HepG2 (cell line): ENCODE measurements around the gene EZH1. TPM values are rescaled to one million over a fixed set of nuclear protein-coding genes. Genes with fewer than 3 reads are reported as not detected.

Experiments
- CENPBD1 ChIP-seq: sonication (generic); formaldehyde crosslinking; IDR thresholded peaks from 2 replicates; pipeline ENCODE4 v1.8.0; 2022; ENCODE audit warnings: missing genetic modification reagents, low read depth, mild to moderate bottlenecking, borderline replicate concordance
- ELF3 ChIP-seq: IDR thresholded peaks from 2 replicates; pipeline ENCODE4 v1.6.1; 2016; ENCODE audit warnings: missing genetic modification reagents, missing compliant biosample characterization
- KLF16 ChIP-seq, 2 experiments: sonication (generic) in 1 of 2; formaldehyde crosslinking in 1 of 2; IDR thresholded peaks; 2 replicates each; pipeline versions ENCODE4 v1.6.1 to v1.8.0; 2016 to 2023; ENCODE audit warnings: missing genetic modification reagents in 2 of 2, missing compliant biosample characterization in 1 of 2
- LRRFIP1 ChIP-seq: sonication (generic); formaldehyde crosslinking; conservative IDR thresholded peaks from 2 replicates; pipeline ENCODE4 v1.4.0; 2020; ENCODE audit warnings: missing genetic modification reagents
- MLXIP ChIP-seq: sonication (generic); formaldehyde crosslinking; IDR thresholded peaks from 2 replicates; pipeline ENCODE4 v1.9.0; 2021; ENCODE audit warnings: missing genetic modification reagents, borderline replicate concordance
- NCOA2 ChIP-seq: sonication (generic); formaldehyde crosslinking; IDR thresholded peaks from 2 replicates; pipeline ENCODE4 v1.8.0; 2022; ENCODE audit warnings: inconsistent platforms
- POGK ChIP-seq: sonication (generic); formaldehyde crosslinking; conservative IDR thresholded peaks from 2 replicates; pipeline ENCODE4 v1.8.0; 2022; ENCODE audit warnings: mild to moderate bottlenecking, moderate library complexity, missing genetic modification reagents
- SALL1 ChIP-seq: sonication (generic); formaldehyde crosslinking; IDR thresholded peaks from 2 replicates; pipeline ENCODE4 v1.8.0; 2022; ENCODE audit warnings: mild to moderate bottlenecking, missing genetic modification reagents
- SP5 ChIP-seq: IDR thresholded peaks from 2 replicates; pipeline ENCODE4 v1.6.1; 2016; ENCODE audit warnings: low read depth, borderline replicate concordance
- TCF7L2 ChIP-seq: IDR thresholded peaks from 2 replicates; pipeline ENCODE4 v1.6.1; 2011; ENCODE audit warnings: mild to moderate bottlenecking, low read depth, low read length, moderate library complexity
- XBP1 ChIP-seq: sonication (generic); formaldehyde crosslinking; IDR thresholded peaks from 2 replicates; pipeline ENCODE4 v1.5.0; 2020; ENCODE audit warnings: missing genetic modification reagents
- ZBTB26 ChIP-seq: IDR thresholded peaks from 2 replicates; pipeline ENCODE4 v1.6.1; 2016; ENCODE audit warnings: missing compliant biosample characterization, missing genetic modification reagents, borderline replicate concordance
- ZBTB8A ChIP-seq: sonication (generic); formaldehyde crosslinking; IDR thresholded peaks from 2 replicates; pipeline ENCODE4 v1.4.0; 2020; ENCODE audit warnings: mild to moderate bottlenecking, low read depth, missing genetic modification reagents, borderline replicate concordance
- ZFP36L1 ChIP-seq: sonication (generic); formaldehyde crosslinking; IDR thresholded peaks from 2 replicates; pipeline ENCODE4 v1.8.0; 2022; ENCODE audit warnings: mild to moderate bottlenecking, missing genetic modification reagents, moderate library complexity
- ZNF275 ChIP-seq: sonication (generic); formaldehyde crosslinking; IDR thresholded peaks from 2 replicates; pipeline ENCODE4 v1.8.0; 2022; ENCODE audit warnings: missing genetic modification reagents, mild to moderate bottlenecking, inconsistent platforms, borderline replicate concordance
- ZNF546 ChIP-seq: sonication (generic); formaldehyde crosslinking; conservative IDR thresholded peaks from 2 replicates; pipeline ENCODE4 v1.8.1; 2023; ENCODE audit warnings: mild to moderate bottlenecking, missing genetic modification reagents
- ZNF678 ChIP-seq: sonication (generic); formaldehyde crosslinking; IDR thresholded peaks from 2 replicates; pipeline ENCODE4 v1.4.0; 2020; ENCODE audit warnings: mild to moderate bottlenecking, missing genetic modification reagents
- polyA plus RNA-seq, 8 experiments: library from polyadenylated mRNA; depleted of rRNA in 3 of 8; stranded (reverse) in 7 of 8; unstranded in 1 of 8; fragments of >200 nt; fragmentation: Illumina TruSeq in 4 of 8; extraction: Trizol in 4 of 8; gene quantifications; 2 replicates each; pipeline versions ENCODE4 v1.2.1 to v1.2.3, GENCODE V29; 2011 to 2016; ENCODE audit warnings: low read depth in 4 of 8, missing spikeins in 1 of 8, mixed read lengths in 1 of 8; ENCODE audit not compliant: insufficient read depth in 1 of 8
- total RNA-seq, 5 experiments: library from RNA; depleted of rRNA; stranded (reverse); fragments of >200 nt; fragmentation: Illumina TruSeq; extraction: Trizol; gene quantifications; 2 replicates each; pipeline ENCODE4 v1.2.3, GENCODE V29; 2016; ENCODE audit warnings: low read depth in 1 of 5

The EZH1 gene
- total and polyA plus RNA-seq, 2 of the 13 experiments (the other 11 are each of a cell fraction or from before 2014, with no cell fraction given), result 11.6 to 24.0 TPM

- TF ChIP-seq ZNF275 (CRISPR knock-in tag) (no peak), LRRFIP1 (0 out of 2 replicates have a peak, but pooled peaks have one; percentile 43), MLXIP (CRISPR knock-in tag) (no peak), KLF16 (CRISPR knock-in tag; IDR thresholded peaks at IDR 0.05) (peak in 1 of 2 experiments; percentile 81; a peak in 2 of 4 replicates), ZBTB26 (CRISPR knock-in tag) (0 out of 2 replicates have a peak, but pooled peaks have one; percentile 76), ZNF678 (CRISPR knock-in tag) (no peak), SP5 (peak; percentile 44; the same call in 1 of the 2 replicates), POGK (CRISPR knock-in tag) (peak; percentile 77), ELF3 (CRISPR knock-in tag) (peak; percentile 58; the same call in 1 of the 2 replicates), ZFP36L1 (CRISPR knock-in tag) (no peak), ZBTB8A (0 out of 2 replicates have a peak, but pooled peaks have one; percentile 12), NCOA2 (CRISPR knock-in tag) (peak; percentile 55; the same call in 1 of the 2 replicates), ZNF546 (CRISPR knock-in tag) (no peak), TCF7L2 (no peak), CENPBD1 (no peak), XBP1 (peak; percentile 69; the same call in 1 of the 2 replicates), SALL1 (CRISPR knock-in tag) (peak; percentile 78)
These were observed 85.5 kb downstream of the EZH1 start, which contains the start of gene TUBG2 (continued) for GRCh38 chr17:42659079-42659931.
